Measurements from ENCODE around the gene RAB6B. TPM values are rescaled to one million over a fixed set of nuclear protein-coding genes. Genes with fewer than 3 reads are reported as not detected.

Gene RAB6B
- total RNA-seq, 4 donors from 2014 or later: 0.53 to 1.2 (median 0.81) TPM

GRCh38 chr3:133921592-133921991 lies 25.9 kb upstream of the RAB6B start:
- no peak for DNase-seq
- Histone ChIP-seq H3K4me3 (no peak overlapping the region), H3K27me3 (no peaks in the 10 kb centered on the region), H3K27ac (no peak overlapping the region), H3K9me3 (no peaks in the 10 kb centered on the region), H3K4me1 (no peaks in the 10 kb centered on the region), H3K36me3 (no peaks in the 10 kb centered on the region)
- no peak for TF ChIP-seq POLR2A (IDR thresholded peaks at IDR 0.05)
- no peak for TF ChIP-seq CTCF (IDR thresholded peaks at IDR 0.05)

GRCh38 chr3:133917144-133917543 lies 21.5 kb upstream of the RAB6B start:
- Histone ChIP-seq H3K27me3 (no peaks in the 10 kb centered on the region), H3K36me3 (no peaks in the 10 kb centered on the region), H3K27ac (no peak overlapping the region), H3K9me3 (no peaks in the 10 kb centered on the region), H3K4me3 (no peak overlapping the region), H3K4me1 (no peaks in the 10 kb centered on the region)
- no peak for DNase-seq
- no peak for TF ChIP-seq POLR2A (IDR thresholded peaks at IDR 0.05)
- TF ChIP-seq CTCF (IDR thresholded peaks at IDR 0.05): no peak

DNA sequence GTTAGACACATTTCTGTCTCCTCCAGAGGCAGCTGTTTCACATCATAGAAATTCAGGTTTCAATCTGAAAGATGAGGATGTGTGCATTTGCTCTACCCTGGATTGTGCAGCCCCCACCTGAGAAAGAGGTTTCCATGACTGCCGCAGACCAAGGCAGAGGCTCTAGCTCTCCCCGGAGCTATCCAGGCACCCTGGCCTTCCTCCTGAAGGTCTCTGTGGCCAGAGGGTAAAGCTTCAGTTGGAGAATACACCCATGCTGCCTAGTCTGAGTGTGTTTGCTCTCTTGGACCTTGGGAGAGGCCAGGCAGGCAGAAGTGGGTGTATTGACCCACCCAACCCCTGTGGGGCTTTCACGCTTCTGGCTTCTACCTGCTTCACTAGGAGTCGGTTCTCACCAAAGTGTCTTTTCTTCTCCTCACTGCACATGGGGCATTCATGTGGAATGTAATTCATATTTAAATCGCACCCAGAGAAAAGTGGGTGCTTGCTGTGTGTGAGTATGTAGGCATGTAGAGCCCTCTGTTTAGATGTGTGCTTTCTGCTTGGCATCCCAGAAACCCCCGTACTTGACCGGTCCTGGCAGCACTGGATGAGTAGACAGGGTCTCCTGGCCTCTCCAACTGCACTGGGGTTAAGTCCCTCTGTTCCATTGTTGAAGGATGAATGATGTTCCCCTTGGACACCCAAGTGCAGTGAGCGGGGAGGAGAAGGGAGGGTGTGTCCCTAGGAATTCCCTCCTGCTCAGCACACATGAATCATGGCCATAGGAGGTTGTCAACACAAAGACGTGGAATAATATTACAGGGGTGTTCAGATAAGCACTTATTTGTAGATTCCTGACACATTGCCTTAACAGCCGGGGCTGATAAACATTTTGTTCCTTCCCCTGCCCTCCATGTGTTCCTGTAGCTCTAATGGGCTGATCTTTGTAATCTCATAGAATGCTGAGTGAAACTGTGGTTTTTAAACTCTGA lies 20.3 kb upstream of the RAB6B start:
- no peak for DNase-seq
- H3K36me3 ChIP-seq: no peaks in the 10 kb centered on the region

DNA sequence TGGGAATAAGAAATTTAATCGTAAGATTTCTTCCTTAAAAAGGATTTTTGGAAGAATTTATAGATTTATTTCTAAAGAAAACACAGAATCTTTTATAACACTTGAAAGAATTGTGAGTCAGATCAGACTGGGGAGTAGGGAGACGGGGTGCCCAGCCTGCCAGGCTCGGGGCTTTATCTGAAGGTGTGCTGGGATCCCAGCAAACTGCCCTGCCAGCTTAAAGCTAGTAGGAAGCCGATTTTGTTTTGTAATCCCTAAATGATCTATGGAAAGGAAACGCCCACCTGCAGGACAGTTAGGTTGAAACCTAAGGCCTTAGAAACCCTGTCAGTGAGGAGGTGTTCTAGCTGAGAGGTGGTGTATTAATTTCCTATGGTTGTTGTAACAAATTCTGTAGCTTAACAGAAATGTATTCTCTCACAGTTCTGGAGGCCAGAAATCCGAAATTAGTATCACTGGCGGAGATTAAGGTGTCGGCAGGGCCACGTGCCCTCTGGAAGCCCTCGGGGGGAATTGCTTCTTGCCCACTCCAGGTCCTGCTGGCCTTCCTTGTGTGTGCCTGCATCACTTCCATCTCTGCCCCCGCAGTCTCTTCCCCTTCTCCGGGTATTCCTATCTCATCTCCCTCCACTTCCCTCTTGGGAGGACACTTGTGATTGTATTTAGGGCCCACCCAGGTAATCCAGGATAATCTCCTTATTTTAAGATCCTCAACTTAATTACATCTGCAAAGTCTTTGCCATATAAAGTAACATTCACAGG lies 19.3 kb upstream of the RAB6B start:
- TF ChIP-seq CTCF (IDR thresholded peaks at IDR 0.05) (no peak), POLR2A (IDR thresholded peaks at IDR 0.05) (no peak)
- no peak overlapping the region for H3K4me3 ChIP-seq
- DNase-seq: no peak

More for the DNA sequence above, 20.3 kb upstream of the RAB6B start:
- H3K4me1 ChIP-seq: no peaks in the 10 kb centered on the region
- H3K9me3 ChIP-seq: no peaks in the 10 kb centered on the region
- H3K27ac ChIP-seq: no peak overlapping the region
- no peak overlapping the region for H3K4me3 ChIP-seq
- no peaks in the 10 kb centered on the region for H3K27me3 ChIP-seq
- TF ChIP-seq CTCF (IDR thresholded peaks at IDR 0.05) (no peak), POLR2A (IDR thresholded peaks at IDR 0.05) (no peak)

DNA sequence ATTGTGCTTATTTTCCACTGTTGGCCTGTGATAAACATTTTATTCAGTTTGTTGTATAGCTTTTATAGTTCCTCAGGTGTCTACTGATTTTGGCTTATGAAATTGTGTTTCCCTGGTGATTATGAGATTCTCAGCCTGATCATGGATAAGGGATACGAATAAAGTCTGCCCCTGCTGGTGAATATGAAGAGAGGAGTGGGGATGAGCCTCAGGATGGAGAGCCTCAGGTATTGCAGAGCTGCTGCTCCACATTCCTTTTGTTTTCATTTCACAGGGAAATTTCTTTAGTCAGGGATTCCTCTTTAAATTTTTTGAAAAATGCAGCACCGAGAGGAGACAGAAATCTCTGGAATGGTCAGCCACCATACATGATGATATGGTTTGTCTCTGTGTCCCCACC lies 14.7 kb upstream of the RAB6B start:
- Histone ChIP-seq H3K27me3 (no peaks in the 10 kb centered on the region), H3K4me3 (no peak overlapping the region), H3K36me3 (no peaks in the 10 kb centered on the region), H3K27ac (no peak overlapping the region), H3K4me1 (no peaks in the 10 kb centered on the region), H3K9me3 (no peaks in the 10 kb centered on the region)
- TF ChIP-seq POLR2A (IDR thresholded peaks at IDR 0.05): no peak
- TF ChIP-seq CTCF (IDR thresholded peaks at IDR 0.05): no peak
- DNase-seq: no peak

More for the DNA sequence above, 19.3 kb upstream of the RAB6B start:
- Histone ChIP-seq H3K4me1 (no peaks in the 10 kb centered on the region), H3K27me3 (no peaks in the 10 kb centered on the region), H3K27ac (no peak overlapping the region), H3K9me3 (no peaks in the 10 kb centered on the region), H3K36me3 (no peaks in the 10 kb centered on the region)
